GM21526 (cell line): ENCODE results near the gene HMMR.

ENCODE experiments used
- ATAC-seq: cut with Tn5 transposase; IDR thresholded peaks from one replicate; pipeline ENCODE4 v1.9.1; 2021; ENCODE audit warnings: moderate library complexity; ENCODE audit not compliant: unreplicated experiment, low FRiP score

The HMMR gene

DNA sequence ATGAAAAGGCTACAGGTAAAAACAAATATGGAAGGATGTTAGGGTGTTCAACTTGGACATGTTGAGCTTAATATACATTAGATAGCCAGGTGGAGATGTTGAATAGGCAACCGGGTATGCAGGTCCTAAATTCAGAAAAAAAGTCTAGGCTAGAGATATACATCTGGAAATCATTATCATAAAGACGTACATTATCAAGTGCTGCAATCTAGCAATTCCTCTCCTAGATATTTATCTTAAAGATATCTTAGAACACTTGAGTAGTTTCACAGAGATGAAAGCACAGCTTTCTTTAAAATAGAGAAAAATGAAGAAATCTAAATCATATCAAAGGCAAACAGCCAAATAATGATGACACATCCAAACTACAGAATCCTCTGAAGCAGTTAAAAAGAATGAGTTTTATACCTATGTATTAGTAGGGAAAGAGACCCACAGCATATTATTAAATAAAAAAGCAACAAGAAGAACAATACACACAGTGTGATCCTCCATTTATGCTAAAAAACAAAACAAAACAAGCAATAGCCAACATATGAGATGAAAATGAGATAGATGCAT, 4.3 kb upstream of the HMMR start:
- ATAC-seq: no peak

- no peak for ATAC-seq
Observed at GRCh38 chr5:163456840-163457239, 3.6 kb upstream of the HMMR start.

DNA sequence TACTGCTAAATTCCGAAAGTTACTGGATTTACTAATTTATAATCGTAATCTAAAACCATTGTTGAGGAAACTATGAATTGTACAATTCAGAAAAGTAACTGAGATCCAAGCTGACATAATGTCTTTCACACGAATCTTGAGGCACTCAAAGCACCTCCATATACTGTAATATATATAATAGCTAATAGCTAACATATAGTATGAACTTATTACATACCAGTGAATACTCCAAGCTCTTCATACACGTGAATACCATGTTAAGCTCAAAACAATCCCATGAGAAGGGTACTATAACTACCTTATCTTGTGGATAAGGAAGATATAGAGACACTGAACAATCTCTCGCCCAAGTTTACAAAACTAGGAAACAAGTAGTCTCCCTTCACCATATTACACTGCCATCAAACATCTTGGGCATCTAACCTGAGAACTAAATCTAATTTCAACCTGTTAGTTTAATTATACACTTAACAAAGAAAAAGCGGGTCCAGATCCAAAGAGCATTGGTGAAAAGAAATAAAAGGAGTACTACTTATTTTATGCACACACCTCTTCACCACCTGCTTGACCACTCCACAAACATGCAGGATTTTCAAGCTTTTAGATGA, 1.6 kb upstream of the HMMR start:
- no peak for ATAC-seq

GRCh38 chr5:163459462-163459818, 992 bp upstream of the HMMR start:
- peak; percentile 3 for ATAC-seq

- peak; percentile 78 for ATAC-seq
Observed at GRCh38 chr5:163459819-163460561, 442 bp upstream of the HMMR start, which contains the start of gene NUDCD2. Gene NUDCD2 (minus strand): TSS chr5:163460102. CDS start chr5:163460050, 52 bp downstream.

- ATAC-seq: no peak
Observed at GRCh38 chr5:163463063-163463435, 2.6 kb downstream of the HMMR start.

DNA sequence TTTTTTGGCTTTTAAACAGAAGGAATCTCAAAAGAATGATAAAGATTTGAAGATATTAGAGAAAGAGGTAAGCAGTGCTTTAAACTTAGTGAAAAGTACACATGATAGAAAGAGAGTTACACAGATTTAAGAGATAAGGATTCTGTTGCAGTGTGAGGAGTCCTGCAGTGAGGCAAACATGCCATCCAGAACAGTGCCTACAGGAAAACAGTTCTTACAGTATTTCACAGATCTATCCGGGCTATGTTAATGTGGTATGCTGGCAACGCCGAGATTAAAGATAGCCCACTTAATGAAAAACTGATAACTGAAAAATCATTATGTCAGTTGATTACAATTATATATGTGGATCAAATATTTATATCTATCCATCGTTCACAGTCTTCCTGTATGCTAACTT, 7.2 kb downstream of the HMMR start:
- no peak for ATAC-seq

DNA sequence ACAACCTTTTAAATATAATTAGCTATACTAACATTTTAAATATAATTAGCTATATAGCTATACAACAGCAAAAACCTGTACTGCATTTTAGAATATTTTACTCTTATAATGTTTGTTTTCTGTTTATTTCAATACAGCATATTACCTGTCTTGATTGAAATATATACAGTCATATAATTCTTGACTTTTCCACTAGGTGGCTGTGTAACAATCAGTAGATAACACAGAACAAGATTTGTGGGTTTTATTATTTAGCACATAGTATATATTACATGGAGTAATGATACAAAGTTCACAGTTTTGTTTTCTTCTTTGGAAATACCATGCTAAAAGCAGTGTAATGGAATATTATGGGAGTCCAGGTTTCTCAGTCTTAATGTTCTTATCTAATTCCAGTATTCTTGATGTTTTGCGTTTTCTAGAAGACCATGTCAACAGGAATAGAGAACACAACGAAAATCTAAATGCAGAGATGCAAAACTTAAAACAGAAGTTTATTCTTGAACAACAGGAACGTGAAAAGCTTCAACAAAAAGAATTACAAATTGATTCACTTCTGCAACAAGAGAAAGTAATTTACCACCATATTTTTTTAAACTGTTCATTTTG, 13.3 kb downstream of the HMMR start:
- peak; percentile 77 for ATAC-seq

DNA sequence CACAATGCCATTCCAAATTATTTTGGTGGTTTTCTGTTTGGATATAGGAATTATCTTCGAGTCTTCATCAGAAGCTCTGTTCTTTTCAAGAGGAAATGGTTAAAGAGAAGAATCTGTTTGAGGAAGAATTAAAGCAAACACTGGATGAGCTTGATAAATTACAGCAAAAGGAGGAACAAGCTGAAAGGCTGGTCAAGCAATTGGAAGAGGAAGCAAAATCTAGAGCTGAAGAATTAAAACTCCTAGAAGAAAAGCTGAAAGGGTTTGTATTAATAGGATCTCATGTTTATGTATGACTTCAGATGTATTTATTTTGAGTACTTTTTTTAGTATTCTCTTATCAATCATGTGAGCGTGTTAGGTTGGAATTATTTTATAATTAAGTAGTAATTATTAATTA, 15.0 kb downstream of the HMMR start:
- no peak for ATAC-seq

DNA sequence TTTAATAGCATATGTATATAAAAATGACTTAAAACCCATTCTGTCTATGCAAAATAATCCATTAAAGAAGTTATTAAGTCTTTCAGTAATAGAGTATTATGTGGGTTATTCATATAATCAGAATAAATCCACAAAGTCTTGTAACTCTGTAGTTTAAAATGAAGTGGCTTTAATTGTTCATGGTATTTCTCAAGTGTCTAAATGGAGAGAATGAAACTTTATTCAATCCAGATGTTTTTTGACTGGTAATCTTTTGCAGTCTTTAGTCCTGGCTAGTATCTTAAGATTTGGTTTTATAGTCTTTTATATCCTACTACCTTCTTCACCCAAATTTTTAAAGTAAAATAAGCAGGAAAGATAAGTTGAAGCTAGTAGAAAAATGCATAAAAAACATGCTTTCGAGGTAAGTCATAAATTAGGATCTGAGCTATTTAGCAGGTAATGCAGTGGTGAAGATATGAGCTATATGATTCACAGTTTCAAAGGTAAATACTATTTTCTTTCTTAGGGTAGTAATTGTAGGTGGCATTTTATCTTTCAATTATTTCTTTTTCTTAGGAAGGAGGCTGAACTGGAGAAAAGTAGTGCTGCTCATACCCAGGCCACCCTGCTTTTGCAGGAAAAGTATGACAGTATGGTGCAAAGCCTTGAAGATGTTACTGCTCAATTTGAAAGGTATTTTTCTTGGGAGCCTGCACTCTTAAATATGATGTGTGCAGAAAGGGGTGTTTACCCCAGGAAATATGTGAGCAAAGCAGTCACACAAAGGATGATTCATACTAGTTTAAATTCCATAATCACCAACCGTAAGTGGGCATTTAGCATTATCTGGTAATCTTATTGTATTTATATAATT, 17.9 kb downstream of the HMMR start:
- ATAC-seq: no peak

- ATAC-seq: no peak
Observed at GRCh38 chr5:163478982-163479271, 18.5 kb downstream of the HMMR start.

DNA sequence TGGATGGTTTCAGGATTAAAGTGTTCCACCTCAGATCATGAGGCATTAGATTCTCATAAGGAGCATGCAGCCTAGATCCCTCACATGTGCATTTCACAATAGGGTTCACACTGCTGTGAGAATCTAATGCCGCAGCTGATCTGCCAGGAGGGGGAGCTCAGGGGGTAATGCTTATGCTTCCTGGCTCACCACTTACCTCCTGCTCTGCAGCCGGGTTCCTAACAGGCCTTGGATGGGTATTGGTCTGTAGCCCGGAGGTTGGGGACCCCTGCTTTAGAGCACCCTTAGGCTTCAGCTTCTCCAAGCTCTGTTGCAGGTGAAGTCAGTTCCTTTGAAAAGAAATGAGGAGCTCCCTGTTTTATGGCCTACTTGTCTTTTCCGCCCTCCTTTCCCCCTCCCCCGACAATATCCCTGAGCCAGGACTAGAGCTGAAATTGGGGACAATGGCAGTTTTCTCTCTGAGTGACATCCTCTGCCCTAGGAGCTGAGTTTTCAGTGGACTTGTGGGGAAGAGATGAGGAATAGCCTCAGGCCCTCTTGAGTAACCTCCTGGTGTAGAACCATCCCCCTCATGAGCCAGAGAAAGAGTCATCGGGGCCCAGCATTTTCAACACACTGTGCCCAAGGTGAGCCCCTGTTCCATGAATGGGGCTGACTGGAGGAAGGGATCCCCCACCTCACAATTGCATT, 28.8 kb downstream of the HMMR start:
- no peak for ATAC-seq

DNA sequence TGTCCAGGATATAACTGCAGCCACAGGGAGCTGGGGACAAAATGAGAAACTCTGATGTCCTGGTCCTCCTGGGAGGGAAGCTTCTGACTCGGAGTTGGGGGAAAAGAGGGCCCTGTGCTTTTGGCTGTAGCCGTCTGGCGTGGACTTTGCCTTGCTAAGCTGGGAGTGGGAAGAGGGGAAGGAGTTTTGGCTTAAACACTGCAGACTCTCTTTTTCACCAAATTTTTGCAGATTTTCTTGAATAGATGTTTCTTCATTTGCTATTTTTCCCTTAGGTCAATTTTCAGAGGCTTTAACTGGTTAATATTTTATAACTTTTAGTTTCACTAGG, 29.3 kb downstream of the HMMR start:
- no peak for ATAC-seq

- no peak for ATAC-seq
Observed at GRCh38 chr5:163496286-163496685, 35.9 kb downstream of the HMMR start.

- ATAC-seq: peak; percentile 45
Observed at GRCh38 chr5:163497315-163497714, 36.9 kb downstream of the HMMR start.

GRCh38 chr5:163498886-163499285, 38.5 kb downstream of the HMMR start:
- no peak for ATAC-seq

- ATAC-seq: no peak
Observed at GRCh38 chr5:163502521-163502920, 42.1 kb downstream of the HMMR start.

GRCh38 chr5:163503106-163504078, 43.0 kb downstream of the HMMR start:
- ATAC-seq: no peak
